Body of pancreas (tissue), 4 donors: ENCODE results near the gene PREX1.

Experiments used
- POLR2A ChIP-seq, 3 donors: fragments of 450-650 bp; IDR thresholded peaks; one replicate each; pipeline ENCODE4 v1.6.1; 2016; ENCODE audit warnings: antibody characterized with exemption in 3 of 3, mild to moderate bottlenecking in 2 of 3
- TF ChIP-seq, protein P1 (sequence below), 7 experiments: fragments of 450-650 bp in 4 of 7; fragments of 200-600 bp in 3 of 7; sonication (generic) in 3 of 7; IDR thresholded peaks; one replicate each; pipeline ENCODE4 v1.5.1; 2016 to 2019; ENCODE audit warnings: antibody characterized with exemption in 7 of 7

DNA sequence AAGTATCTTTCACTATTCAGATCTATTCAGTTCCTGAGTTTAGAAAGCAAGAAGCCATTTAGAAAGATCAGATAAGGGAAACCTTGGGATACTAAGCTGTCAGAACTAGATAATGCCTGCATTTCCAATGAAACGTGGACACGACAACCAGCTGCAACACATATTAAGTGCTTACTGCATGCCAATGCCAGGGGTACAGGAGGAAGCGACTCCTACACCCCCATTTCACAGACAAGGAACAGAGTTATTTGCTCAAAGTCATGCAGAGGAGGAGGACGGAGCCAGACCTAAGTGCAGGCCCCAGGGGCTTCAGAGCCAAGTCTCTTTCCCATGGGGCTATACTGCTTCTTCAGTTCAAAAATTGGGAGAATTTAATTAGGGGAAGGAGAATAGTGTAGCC is 62.4 kb downstream of the PREX1 start:
- TF ChIP-seq, protein P1, sequence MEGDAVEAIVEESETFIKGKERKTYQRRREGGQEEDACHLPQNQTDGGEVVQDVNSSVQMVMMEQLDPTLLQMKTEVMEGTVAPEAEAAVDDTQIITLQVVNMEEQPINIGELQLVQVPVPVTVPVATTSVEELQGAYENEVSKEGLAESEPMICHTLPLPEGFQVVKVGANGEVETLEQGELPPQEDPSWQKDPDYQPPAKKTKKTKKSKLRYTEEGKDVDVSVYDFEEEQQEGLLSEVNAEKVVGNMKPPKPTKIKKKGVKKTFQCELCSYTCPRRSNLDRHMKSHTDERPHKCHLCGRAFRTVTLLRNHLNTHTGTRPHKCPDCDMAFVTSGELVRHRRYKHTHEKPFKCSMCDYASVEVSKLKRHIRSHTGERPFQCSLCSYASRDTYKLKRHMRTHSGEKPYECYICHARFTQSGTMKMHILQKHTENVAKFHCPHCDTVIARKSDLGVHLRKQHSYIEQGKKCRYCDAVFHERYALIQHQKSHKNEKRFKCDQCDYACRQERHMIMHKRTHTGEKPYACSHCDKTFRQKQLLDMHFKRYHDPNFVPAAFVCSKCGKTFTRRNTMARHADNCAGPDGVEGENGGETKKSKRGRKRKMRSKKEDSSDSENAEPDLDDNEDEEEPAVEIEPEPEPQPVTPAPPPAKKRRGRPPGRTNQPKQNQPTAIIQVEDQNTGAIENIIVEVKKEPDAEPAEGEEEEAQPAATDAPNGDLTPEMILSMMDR (IDR thresholded peaks at IDR 0.05), result no peak
- no peak for TF ChIP-seq POLR2A (IDR thresholded peaks at IDR 0.05)
